K562 (cell line): ENCODE measurements around the gene TRIM26. TPM values are rescaled to one million over a fixed set of nuclear protein-coding genes. Genes with fewer than 3 reads are reported as not detected.

ENCODE experiments used
- ATAC-seq: fragments of 200-7000 bp; cut with Tn5 transposase; 3 replicates; pipeline ENCODE4 v1.9.1; 2020; ENCODE audit warnings: moderate library complexity
- BruUV-seq: library from RNA; stranded (reverse); fragments of 400-500 nt; replicated peaks from 2 replicates; lab custom pipeline; 2021; lab: Mats Ljungman, UMichigan
- CTCF ChIA-PET: fragments of 300-600 bp; formaldehyde crosslinking; extraction: SDS; loops from one replicate; lab custom pipeline; 2021; ENCODE audit warnings: low intra/inter-chr PET ratio; lab: Yijun Ruan, JAX
- POLR2A ChIA-PET: fragments of 300-600, 350-650 bp; sonication (Branson Sonifier 250); formaldehyde crosslinking; extraction: SDS; loops from one replicate; lab custom pipeline; 2021; ENCODE audit warnings: antibody characterized with exemption, inconsistent platforms; lab: Yijun Ruan, JAX
- DNase-seq, 4 experiments: peaks; one replicate each; pipeline versions ENCODE4 v3.0.0 to v3.0.0-alpha.2; 2011 to 2018; ENCODE audit warnings: low spot score in 3 of 4, mixed read lengths in 3 of 4; ENCODE audit errors: extremely low read depth in 1 of 4
- FAIRE-seq: peaks from 2 replicates; lab custom pipeline; 2011; peaks lifted over from hg19 to GRCh38; lab: Jason Lieb, UNC
- H2AFZ ChIP-seq: 2 replicates; pipeline ENCODE4 v1.6.0; 2011; ENCODE audit warnings: low read depth, low read length, control low read depth, inconsistent platforms
- H3K27ac ChIP-seq: fragments of 200-600 bp; 3 replicates; pipeline ENCODE4 v1.8.0; 2011; ENCODE audit warnings: low read depth, mild to moderate bottlenecking, control low read depth, inconsistent platforms, low read length, moderate library complexity, mixed read lengths; ENCODE audit errors: extremely low read depth
- H3K27me3 ChIP-seq, 2 experiments: fragments of 300-600 bp in 1 of 2; 2 replicates in 1 of 2; 3 replicates in 1 of 2; pipeline versions ENCODE4 v1.6.0 to v1.8.0; 2011; ENCODE audit warnings: inconsistent platforms in 2 of 2, low read length in 2 of 2, mild to moderate bottlenecking in 1 of 2, mixed read lengths in 1 of 2, moderate library complexity in 1 of 2; ENCODE audit not compliant: control insufficient read depth in 2 of 2, insufficient read depth in 2 of 2
- H3K36me3 ChIP-seq: fragments of 300-600 bp; 3 replicates; pipeline ENCODE4 v1.8.0; 2011; ENCODE audit warnings: mild to moderate bottlenecking, low read length, inconsistent platforms; ENCODE audit not compliant: control insufficient read depth, insufficient read depth
- H3K4me1 ChIP-seq, 2 experiments: fragments of 200-600 bp in 1 of 2; replicated peaks in 1 of 2; 2 replicates in 1 of 2; 3 replicates in 1 of 2; pipeline versions ENCODE4 v1.5.1 to v1.8.0; 2011; ENCODE audit warnings: inconsistent platforms in 2 of 2, low read length in 2 of 2, mild to moderate bottlenecking in 1 of 2, mixed read lengths in 1 of 2, moderate library complexity in 1 of 2; ENCODE audit not compliant: control insufficient read depth in 2 of 2, insufficient read depth in 2 of 2
- H3K4me2 ChIP-seq: 2 replicates; pipeline ENCODE4 v1.6.1; 2011; ENCODE audit warnings: low read length, control low read depth, inconsistent platforms, mixed read lengths; ENCODE audit not compliant: insufficient read depth
- H3K4me3 ChIP-seq: fragments of 200-600 bp; sonication (generic), shearing (Covaris generic); 2 replicates; pipeline ENCODE4 v1.5.1; 2016; ENCODE audit warnings: control low read depth, inconsistent platforms
- H3K79me2 ChIP-seq: fragments of 200-600 bp; 3 replicates; pipeline ENCODE4 v1.8.0; 2011; ENCODE audit warnings: low read length, inconsistent platforms; ENCODE audit not compliant: control insufficient read depth, insufficient read depth
- H3K9ac ChIP-seq, 2 experiments: 2 replicates each; pipeline versions ENCODE4 v1.6.0 to v1.6.1; 2011; ENCODE audit warnings: low read depth in 2 of 2, low read length in 2 of 2, control low read depth in 1 of 2, inconsistent platforms in 1 of 2, mild to moderate bottlenecking in 1 of 2, mixed read lengths in 1 of 2; ENCODE audit not compliant: insufficient read depth in 1 of 2
- H3K9me1 ChIP-seq: one replicate; pipeline ENCODE4 v1.6.0; 2011; ENCODE audit warnings: inconsistent platforms, mild to moderate bottlenecking, low read length, moderate library complexity; ENCODE audit not compliant: control insufficient read depth, insufficient read depth
- H3K9me3 ChIP-seq: replicated peaks from 2 replicates; pipeline ENCODE4 v1.5.1; 2011; ENCODE audit warnings: low read depth, low read length, inconsistent platforms; ENCODE audit not compliant: control insufficient read depth, insufficient read depth
- H4K20me1 ChIP-seq: replicated peaks from 2 replicates; pipeline ENCODE4 v1.6.1; 2011; ENCODE audit warnings: low read length, inconsistent platforms, mixed read lengths; ENCODE audit not compliant: control insufficient read depth, insufficient read depth
- CHD7 ChIP-seq: fragments of 200-600 bp; sonication (generic); IDR thresholded peaks from one replicate; pipeline ENCODE4 v1.6.1; 2012; ENCODE audit warnings: mild to moderate bottlenecking, low read depth, low read length, inconsistent platforms
- EP300 ChIP-seq: IDR thresholded peaks from 2 replicates; pipeline ENCODE4 v1.6.1; 2012; ENCODE audit warnings: low read length, improper control_type of control experiment
- GATAD2A ChIP-seq: fragments of 450-650 bp; IDR thresholded peaks from 2 replicates; pipeline ENCODE4 v1.6.1; 2017
- NR2F6 ChIP-seq: fragments of 450-650 bp; formaldehyde crosslinking; IDR thresholded peaks from 2 replicates; pipeline ENCODE4 v1.4.0; 2020; ENCODE audit warnings: mild to moderate bottlenecking
- PKNOX1 ChIP-seq: fragments of 450-650 bp; IDR thresholded peaks from 2 replicates; pipeline ENCODE4 v1.6.1; 2016
- PYGO2 ChIP-seq: fragments of 450-650 bp; IDR thresholded peaks from 2 replicates; pipeline ENCODE4 v1.6.1; 2016; ENCODE audit warnings: mild to moderate bottlenecking, missing genetic modification characterization, moderate library complexity, missing compliant biosample characterization
- RBM22 ChIP-seq: fragments of 200-400 bp; formaldehyde crosslinking; IDR thresholded peaks from 2 replicates; pipeline ENCODE4 v1.6.1; 2018; ENCODE audit warnings: low read length, low read depth; ENCODE audit not compliant: poor library complexity, severe bottlenecking
- SLC30A9 ChIP-seq: fragments of 250-450 bp; sonication (Bioruptor Pico); IDR thresholded peaks from 2 replicates; pipeline ENCODE4 v1.8.0; 2022; ENCODE audit warnings: mild to moderate bottlenecking, moderate library complexity
- ZNF449 ChIP-seq: fragments of 250-450 bp; sonication (Bioruptor Pico); IDR thresholded peaks from 2 replicates; pipeline ENCODE4 v1.8.0; 2022; ENCODE audit warnings: moderate library complexity, mild to moderate bottlenecking, inconsistent platforms
- WGBS: fragments of 100-300 bp; shearing (Covaris generic); methylation state at CpG from one replicate; pipeline ENCODE4 v1.1.6; 2016; ENCODE audit warnings: low coverage, mixed read lengths; ENCODE audit not compliant: insufficient coverage; ENCODE audit errors: missing lambda C conversion rate; 5-methylcytosine and 5-hydroxymethylcytosine counted together
- in situ Hi-C: fragments of 300-500 bp; cut with MboI; formaldehyde crosslinking; loops from 4 replicates; pipeline ENCODE4 v1.15.0; 2018; ENCODE audit warnings: inconsistent platforms, mixed read lengths
- intact Hi-C: fragments of 100-400 bp; cut with micrococcal nuclease; formaldehyde crosslinking; loops from 2 replicates; pipeline ENCODE4 v1.14.2; 2022
- polyA plus RNA-seq, 8 experiments: library from polyadenylated mRNA; depleted of rRNA in 4 of 8; stranded (reverse) in 5 of 8; unstranded in 3 of 8; fragments of >200 nt; fragmentation: Nextera tagmentation in 2 of 8; fragmentation: Illumina TruSeq in 1 of 8; extraction: Ambion mirVana in 2 of 8; extraction: Trizol in 1 of 8; gene quantifications; 2 replicates each; pipeline versions ENCODE4 v1.2.1 to v1.2.3, GENCODE V29; 2011 to 2014; ENCODE audit warnings: inconsistent platforms in 1 of 8, missing spikeins in 1 of 8
- total RNA-seq, 7 experiments: library from RNA; depleted of rRNA in 6 of 7; stranded (reverse); fragments of >200 nt in 6 of 7; fragmentation: Illumina TruSeq in 2 of 7; extraction: Trizol in 2 of 7; gene quantifications; 2 replicates each; pipeline versions ENCODE4 v1.2.1 to v1.2.3, GENCODE V29; 2011 to 2021; ENCODE audit warnings: low replicate concordance in 1 of 7

TRIM26 gene
- total and polyA plus RNA-seq, 9 of the 15 experiments (the other 6 are each of a cell fraction or from before 2014, with no cell fraction given): 0.80 to 5.0 (median 2.8) TPM

GRCh38 chr6:30214657-30214982 lies 1.4 kb upstream of the TRIM26 start:
- in situ Hi-C loops: no loop called here
- FAIRE-seq: no peak
- intact Hi-C loops: no loop called here
- no peaks in the 10 kb centered on the region for H3K36me3 ChIP-seq
- no peak overlapping the region for H3K4me3 ChIP-seq
- no peaks in the 10 kb centered on the region for H3K9me1 ChIP-seq
- no TSS peak for BruUV-seq
- WGBS: 45% methylated on average over 13 of the region's 14 CpGs
- H3K27me3 ChIP-seq: peaks cover 0 to 10% of the 10 kb centered on the region in 2 experiments; a peak in 2 of 5 replicates
- no peak for DNase-seq
- ATAC-seq: no peak
- no peak for TF ChIP-seq PKNOX1
- TF ChIP-seq SLC30A9 (CRISPR knock-in tag): no peak
- no peak for TF ChIP-seq PYGO2 (tag)
- no peak for TF ChIP-seq EP300
- no peak for TF ChIP-seq GATAD2A
- TF ChIP-seq NR2F6 (CRISPR knock-in tag): no peak
- TF ChIP-seq ZNF449: no peak
- no peak for TF ChIP-seq RBM22
- TF ChIP-seq CHD7: no peak
- no peak overlapping the region for H3K27ac ChIP-seq
- peak overlapping the region; percentile 70 for H3K4me2 ChIP-seq
- no peaks in the 10 kb centered on the region for H3K9me3 ChIP-seq
- no peak overlapping the region for H3K9ac ChIP-seq
- no peaks in the 10 kb centered on the region for H3K79me2 ChIP-seq
- ChIA-PET POLR2A (interaction anchor here (0.5 kb wide), 1 partner anchor 400 kb away, joined by 3 read pairs; no protein-coding TSS in a partner anchor), CTCF (no interaction called here)
- peak overlapping the region; percentile 81; the same call in 1 of the 2 replicates for H2AFZ ChIP-seq
- peaks cover 0 to 17% of the 10 kb centered on the region in 2 experiments; a peak in 2 of 5 replicates for H3K4me1 ChIP-seq
- no peaks in the 10 kb centered on the region for H4K20me1 ChIP-seq
